PFSK-1 (cell line): ENCODE measurements around the gene DNAJC17.

Experiments used
- POLR2AphosphoS5 ChIP-seq: IDR thresholded peaks from 2 replicates; pipeline ENCODE4 v1.6.1; 2012; ENCODE audit warnings: low read depth, mild to moderate bottlenecking, control low read depth, low read length, moderate library complexity
- REST ChIP-seq, 2 experiments: IDR thresholded peaks; 2 replicates each; pipeline versions ENCODE4 v1.6.1 to v1.8.0; 2011 to 2012; ENCODE audit warnings: low read depth in 2 of 2, low read length in 2 of 2, control low read depth in 1 of 2, inconsistent platforms in 1 of 2, mild to moderate bottlenecking in 1 of 2, moderate library complexity in 1 of 2; ENCODE audit not compliant: insufficient read depth in 1 of 2
- TAF1 ChIP-seq: IDR thresholded peaks from 2 replicates; pipeline ENCODE4 v1.6.1; 2012; ENCODE audit warnings: low read length, control low read depth, borderline replicate concordance; ENCODE audit not compliant: insufficient read depth

- TF ChIP-seq POLR2AphosphoS5 (no peak), REST (IDR thresholded peaks at IDR 0.05; ENCODE audit: insufficient read depth in 1 of 2, low read depth in 2 of 2, low read length in 2 of 2) (no peak), TAF1 (no peak)
Observed at GRCh38 chr15:40736575-40736974, 70.7 kb downstream of the DNAJC17 start.
